Muscle of leg (tissue), 11 donors: ENCODE results near the gene NFATC2. TPM values are rescaled to one million over a fixed set of nuclear protein-coding genes. Genes with fewer than 3 reads are reported as not detected.
A peak's percentile ranks its signal among the peaks of the same experiment; 100 is the strongest.
"Not testable (repeated sequence)": the region's sequence is repeated elsewhere in the genome, so short reads cannot be mapped to it uniquely, and the experiment has no call there.

Experiments
- DNase-seq: peaks from one replicate; pipeline ENCODE4 v3.0.0; 2013
- H3K27ac ChIP-seq: one replicate; pipeline ENCODE4 v1.5.1; 2013; ENCODE audit warnings: mild to moderate bottlenecking, low read length, control low read depth
- H3K27me3 ChIP-seq: one replicate; pipeline ENCODE4 v1.6.1; 2013; ENCODE audit warnings: low read length; ENCODE audit not compliant: control insufficient read depth, insufficient read depth
- H3K36me3 ChIP-seq: one replicate; pipeline ENCODE4 v1.6.1; 2013; ENCODE audit warnings: low read length; ENCODE audit not compliant: control insufficient read depth, insufficient read depth
- H3K4me1 ChIP-seq: one replicate; pipeline ENCODE4 v1.6.1; 2013; ENCODE audit warnings: low read length; ENCODE audit not compliant: control insufficient read depth, insufficient read depth
- H3K4me3 ChIP-seq: one replicate; pipeline ENCODE4 v1.5.1; 2013; ENCODE audit warnings: low read length, control low read depth
- H3K9me3 ChIP-seq: replicated peaks from 2 replicates; pipeline ENCODE4 v1.6.1; 2013; ENCODE audit warnings: low read depth, low read length; ENCODE audit not compliant: control insufficient read depth
- WGBS: methylation state at CpG from one replicate; pipeline ENCODE4 v1.1.5; 2013; ENCODE audit warnings: missing lambda C conversion rate; ENCODE audit not compliant: insufficient coverage; 5-methylcytosine and 5-hydroxymethylcytosine counted together
- polyA plus RNA-seq, 8 donors: library from polyadenylated mRNA; unstranded; fragments of 120-200 nt; gene quantifications; one replicate each; pipeline versions ENCODE4 v1.2.1 to v1.2.3, GENCODE V29; 2013; ENCODE audit warnings: inconsistent platforms in 1 of 8, low replicate concordance in 1 of 8; ENCODE audit not compliant: insufficient read length in 8 of 8, insufficient read depth in 1 of 8
- total RNA-seq: library from RNA; stranded (reverse); fragments of 120-200 nt; gene quantifications from one replicate; pipeline ENCODE4 v1.2.4, GENCODE V29; 2013

The NFATC2 gene
- total and polyA plus RNA-seq, 9 donors, result 3.8 to 8.3 (median 5.7) TPM

DNA sequence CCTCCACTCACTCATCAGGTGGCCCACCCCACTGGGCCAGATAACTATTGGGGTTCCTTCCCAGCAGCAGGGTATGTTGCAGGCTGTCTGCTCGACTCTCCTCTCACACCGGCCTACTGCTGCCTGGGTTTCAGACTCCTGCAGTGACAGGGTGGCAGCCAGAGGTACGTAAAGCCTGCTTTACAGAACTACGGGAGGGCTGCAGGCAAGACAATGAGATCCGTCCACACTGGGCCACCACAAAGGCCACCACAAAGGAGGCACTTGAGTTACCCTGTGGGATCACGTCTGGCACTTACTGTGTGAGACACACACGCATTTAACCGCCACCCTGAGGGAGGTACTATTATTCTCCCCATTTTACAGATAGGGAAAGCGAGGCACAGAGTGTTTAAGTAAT lies 78.5 kb downstream of the NFATC2 start:
- Histone ChIP-seq H3K27me3 (no peaks in the 10 kb centered on the region), H3K27ac (no peak overlapping the region), H3K36me3 (peaks cover 6% of the 10 kb centered on the region), H3K9me3 (no peaks in the 10 kb centered on the region), H3K4me3 (no peak overlapping the region), H3K4me1 (peaks cover 24% of the 10 kb centered on the region)
- DNase-seq, result no peak
- 87% methylated on average over 8 of the region's 9 CpGs for WGBS

DNA sequence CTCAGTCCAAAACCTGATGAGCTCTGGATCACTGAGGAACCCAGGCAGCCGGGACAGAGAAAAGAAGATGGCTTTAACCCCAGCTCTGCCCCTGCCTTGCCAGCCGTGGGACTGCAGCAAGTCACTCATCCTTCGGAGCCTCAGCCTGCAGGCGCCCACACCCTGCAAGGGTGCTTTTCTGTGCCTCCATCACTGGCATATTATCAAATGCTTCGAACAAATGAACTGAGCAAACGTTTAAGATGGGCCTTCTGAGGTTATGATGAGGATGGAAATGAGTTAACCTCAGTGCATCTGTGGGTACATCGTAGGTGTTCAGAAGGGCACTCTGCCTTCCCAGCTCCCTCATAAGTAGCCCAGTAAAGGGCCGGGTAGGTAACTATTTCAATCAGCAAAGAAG lies 79.0 kb downstream of the NFATC2 start:
- Histone ChIP-seq H3K9me3 (no peaks in the 10 kb centered on the region), H3K27me3 (no peaks in the 10 kb centered on the region), H3K36me3 (peaks cover 6% of the 10 kb centered on the region), H3K4me1 (peaks cover 20% of the 10 kb centered on the region), H3K4me3 (no peak overlapping the region), H3K27ac (no peak overlapping the region)
- WGBS, result 59% methylated on average over 3 of the region's 8 CpGs
- no peak for DNase-seq

DNA sequence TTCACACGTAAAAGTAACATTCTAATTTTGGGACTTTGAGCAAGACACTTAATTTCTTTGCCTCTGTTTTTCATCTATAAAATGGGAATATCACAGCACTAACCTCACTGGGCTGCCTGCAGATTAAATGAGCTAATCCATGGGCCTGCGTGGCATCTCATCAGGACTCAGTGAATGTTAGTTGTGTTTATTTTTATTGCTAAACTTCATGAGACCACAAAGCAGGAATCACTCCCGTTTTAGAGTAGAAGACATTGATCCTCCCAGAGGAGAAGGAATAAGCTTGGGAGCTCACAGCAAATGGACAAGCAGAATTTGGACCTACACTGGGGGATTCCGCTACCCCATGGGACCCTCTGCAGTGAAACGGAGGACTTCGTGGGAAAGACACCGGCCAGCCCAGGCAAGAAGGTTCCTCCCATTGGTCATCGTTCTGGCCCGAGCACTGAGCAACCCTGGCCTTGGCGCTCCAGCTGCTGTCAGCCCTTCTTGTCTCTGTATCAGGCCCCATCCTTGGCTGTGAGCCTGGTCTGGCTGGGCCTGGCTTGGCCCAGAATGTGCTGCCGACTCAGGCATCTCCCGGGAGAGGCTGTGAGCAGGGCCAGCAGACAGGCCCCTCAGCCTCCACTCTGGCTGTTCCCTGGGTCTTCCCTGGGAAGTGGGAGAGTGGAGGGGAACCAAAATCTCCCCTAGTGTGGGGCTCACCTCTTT lies 79.8 kb downstream of the NFATC2 start:
- Histone ChIP-seq H3K4me3 (no peak overlapping the region), H3K36me3 (peaks cover 6% of the 10 kb centered on the region), H3K4me1 (peaks cover 17% of the 10 kb centered on the region), H3K9me3 (no peaks in the 10 kb centered on the region), H3K27ac (peak overlapping the region; percentile 49), H3K27me3 (no peaks in the 10 kb centered on the region)
- DNase-seq, result peak; percentile 94
- WGBS, result 17% methylated on average over 10 of the region's 12 CpGs

DNA sequence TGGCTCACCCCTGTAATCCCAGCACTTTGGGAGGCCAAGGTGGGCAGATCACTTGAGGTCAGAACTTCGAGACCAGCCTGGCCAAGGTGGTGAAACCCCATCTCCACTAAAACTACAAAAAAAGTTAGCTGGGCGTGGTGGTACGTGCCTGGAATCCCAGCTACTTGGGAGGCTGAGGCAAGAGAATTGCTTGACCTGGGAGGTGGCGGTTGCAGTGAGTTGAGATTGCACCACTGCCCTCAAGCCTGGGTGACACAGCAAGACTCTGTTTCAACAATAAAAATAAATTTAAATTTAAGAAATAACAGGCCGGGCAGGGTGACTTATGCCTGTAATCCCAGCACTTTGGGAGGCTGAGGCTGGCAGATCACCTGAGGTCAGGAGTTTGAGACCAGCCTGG lies 80.7 kb downstream of the NFATC2 start:
- H3K27ac ChIP-seq, H3K36me3 ChIP-seq, DNase-seq, H3K27me3 ChIP-seq, H3K4me3 ChIP-seq, H3K9me3 ChIP-seq: not testable (repeated sequence)
- no CpG with 5 or more reads among the region's 5 CpGs for WGBS
- H3K4me1 ChIP-seq, result peaks cover 26% of the 10 kb centered on the region

DNA sequence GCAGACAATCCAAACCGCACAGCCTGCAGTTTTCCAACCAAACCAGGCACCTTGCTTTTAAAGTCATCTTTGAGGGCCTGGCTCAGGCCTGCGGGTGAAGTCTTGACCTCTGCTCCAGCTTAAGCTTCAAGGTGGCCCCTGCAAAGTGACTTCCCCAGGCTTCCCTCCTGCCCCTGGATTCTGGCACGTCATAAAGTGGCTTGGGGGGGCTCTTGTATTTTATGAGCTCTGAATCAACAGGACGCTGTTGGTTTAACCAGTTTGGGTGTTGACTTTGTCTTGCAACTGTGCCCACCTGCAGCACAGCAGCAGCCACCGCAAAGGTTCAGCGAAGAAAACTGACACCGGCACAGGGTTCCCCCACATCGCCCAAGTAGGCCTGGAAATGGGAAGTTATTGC lies 81.2 kb downstream of the NFATC2 start:
- H3K4me1 ChIP-seq, result peaks cover 31% of the 10 kb centered on the region
- no peak overlapping the region for H3K4me3 ChIP-seq
- no peak for DNase-seq
- peaks cover 3% of the 10 kb centered on the region for H3K36me3 ChIP-seq
- no peak overlapping the region for H3K27ac ChIP-seq
- no peaks in the 10 kb centered on the region for H3K27me3 ChIP-seq
- WGBS, result 92% methylated on average over 5 of the region's 8 CpGs
- H3K9me3 ChIP-seq, result no peaks in the 10 kb centered on the region

DNA sequence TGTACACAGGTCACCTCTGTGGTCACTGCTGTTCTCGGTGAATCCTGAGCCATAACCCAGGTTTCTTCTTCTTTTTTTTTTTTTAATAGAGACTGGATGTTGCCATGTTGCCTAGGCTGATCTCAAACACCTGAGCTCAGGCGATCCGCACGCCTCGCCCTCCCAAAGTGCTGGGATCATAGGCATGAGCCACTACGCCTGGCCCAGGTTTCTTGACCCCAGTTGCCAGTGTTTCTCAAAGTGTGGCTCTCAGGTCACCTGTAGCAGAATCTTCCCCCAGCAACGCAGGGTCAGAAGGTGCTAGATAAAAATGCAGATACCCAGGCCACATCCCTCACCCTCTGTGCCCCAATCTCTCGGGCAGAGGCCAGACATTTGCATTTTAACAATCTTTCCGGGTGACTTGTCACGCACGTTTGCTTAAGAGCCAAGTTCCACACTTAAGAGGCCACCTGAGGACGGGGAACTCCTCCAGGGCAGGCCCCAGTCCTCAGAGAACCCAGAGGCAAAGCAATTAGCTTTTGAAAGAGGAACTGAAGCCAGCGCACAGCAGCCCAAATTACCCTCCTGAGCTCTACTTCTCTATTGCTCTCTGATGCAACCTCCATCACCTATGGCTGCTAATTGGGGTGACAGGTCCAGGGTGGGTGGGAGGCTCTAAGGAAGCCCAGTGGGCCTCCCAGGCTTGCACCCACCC lies 81.8 kb downstream of the NFATC2 start:
- DNase-seq, result no peak
- no peaks in the 10 kb centered on the region for H3K9me3 ChIP-seq
- H3K4me1 ChIP-seq, result peaks cover 35% of the 10 kb centered on the region
- no peaks in the 10 kb centered on the region for H3K27me3 ChIP-seq
- WGBS, result 85% methylated on average over 11 of the region's 13 CpGs
- H3K4me3 ChIP-seq, result no peak overlapping the region
- peaks cover 2% of the 10 kb centered on the region for H3K36me3 ChIP-seq
- H3K27ac ChIP-seq, result no peak overlapping the region

DNA sequence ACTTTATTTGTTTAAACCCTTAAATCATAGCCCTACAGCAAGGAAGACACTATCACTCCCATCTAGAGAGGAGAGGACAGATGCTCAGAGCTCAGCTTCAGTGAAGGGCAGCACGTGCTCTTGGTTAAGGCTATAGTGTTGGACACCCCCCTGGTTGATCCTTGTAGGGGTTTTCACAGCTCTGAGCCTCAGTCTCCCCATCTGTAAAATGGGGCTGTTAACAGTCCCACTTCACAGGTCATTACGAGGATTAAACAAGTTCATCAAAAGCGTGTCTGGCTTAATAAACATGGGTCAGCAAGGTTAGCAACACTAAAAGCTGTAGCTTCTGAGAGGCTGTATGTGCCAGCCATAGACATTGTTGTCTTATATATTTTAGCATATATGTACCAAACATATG lies 82.4 kb downstream of the NFATC2 start:
- no peak overlapping the region for H3K4me3 ChIP-seq
- H3K9me3 ChIP-seq, result no peaks in the 10 kb centered on the region
- peaks cover 38% of the 10 kb centered on the region for H3K4me1 ChIP-seq
- H3K27ac ChIP-seq, result no peak overlapping the region
- H3K36me3 ChIP-seq, result peaks cover 2% of the 10 kb centered on the region
- DNase-seq, result no peak
- no CpG with 5 or more reads among the region's 3 CpGs for WGBS
- no peaks in the 10 kb centered on the region for H3K27me3 ChIP-seq

DNA sequence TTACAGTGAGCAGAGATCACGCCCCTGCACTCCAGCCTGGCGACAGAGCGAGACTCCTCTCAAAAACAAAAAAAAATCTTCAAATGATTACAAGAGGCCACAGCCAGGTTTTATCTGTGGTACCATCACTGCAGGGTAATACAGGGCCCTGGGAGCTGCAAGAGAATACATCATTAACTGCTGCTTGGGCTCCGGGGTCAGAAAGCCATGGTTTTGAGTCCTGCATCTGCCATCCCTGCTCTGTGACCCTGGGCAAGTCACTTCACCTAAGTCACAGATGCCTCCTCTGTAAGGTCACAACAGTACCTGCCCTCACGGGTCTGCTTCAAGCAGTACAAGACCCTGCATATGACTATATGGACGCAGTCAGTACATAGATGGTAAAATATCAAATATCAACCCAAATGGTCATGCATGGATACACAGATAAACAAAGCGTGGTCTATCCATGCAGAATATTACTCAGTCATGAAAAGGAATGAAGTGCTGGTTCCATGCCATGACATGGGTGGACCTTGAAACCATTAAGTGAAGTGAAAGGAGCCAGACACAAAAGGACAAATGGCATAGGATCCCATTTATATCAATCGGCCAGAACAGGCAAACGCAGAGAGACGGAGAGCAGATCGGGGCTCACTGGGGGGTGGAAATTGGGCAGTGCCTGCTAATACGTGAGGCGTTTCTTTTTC lies 83.6 kb downstream of the NFATC2 start:
- Histone ChIP-seq H3K27me3 (no peaks in the 10 kb centered on the region), H3K9me3 (peaks cover 5% of the 10 kb centered on the region), H3K4me1 (peaks cover 37% of the 10 kb centered on the region), H3K36me3 (peaks cover 2% of the 10 kb centered on the region), H3K27ac (no peak overlapping the region), H3K4me3 (no peak overlapping the region)
- WGBS, result 94% methylated on average over 7 of the region's 13 CpGs
- no peak for DNase-seq

DNA sequence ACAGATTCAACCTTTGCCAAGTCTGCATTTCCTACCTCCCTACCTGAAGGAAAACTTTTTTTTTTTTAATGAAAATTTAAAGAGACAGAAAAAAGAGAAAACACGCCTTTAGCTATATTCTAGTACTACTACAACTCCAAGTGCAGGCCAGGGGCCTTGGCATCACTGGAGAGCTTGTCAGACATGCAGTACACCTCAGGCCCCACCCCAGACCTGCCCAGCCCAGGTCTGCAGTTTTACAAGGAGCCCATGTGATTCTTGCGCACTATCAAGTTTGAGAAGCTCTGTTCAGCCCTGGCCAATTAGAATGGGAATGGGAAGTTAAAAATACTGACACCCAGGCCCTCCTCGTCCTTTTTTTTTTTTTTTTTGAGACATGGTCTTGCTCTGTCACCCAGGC lies 85.0 kb downstream of the NFATC2 start:
- WGBS, result 83% methylated on average over 2 of the region's 3 CpGs
- peaks cover 9% of the 10 kb centered on the region for H3K36me3 ChIP-seq
- H3K27me3 ChIP-seq, result no peaks in the 10 kb centered on the region
- peak overlapping the region; percentile 92 for H3K27ac ChIP-seq
- DNase-seq, result no peak
- H3K4me3 ChIP-seq, result no peak overlapping the region
- H3K4me1 ChIP-seq, result peaks cover 29% of the 10 kb centered on the region
- peaks cover 5% of the 10 kb centered on the region for H3K9me3 ChIP-seq
